Measurements from ENCODE around the gene RUFY3. TPM values are rescaled to one million over a fixed set of nuclear protein-coding genes. Genes with fewer than 3 reads are reported as not detected.

Gene RUFY3
- polyA plus RNA-seq, 3 donors: 11.1 to 37.3 (median 12.5) TPM

DNA sequence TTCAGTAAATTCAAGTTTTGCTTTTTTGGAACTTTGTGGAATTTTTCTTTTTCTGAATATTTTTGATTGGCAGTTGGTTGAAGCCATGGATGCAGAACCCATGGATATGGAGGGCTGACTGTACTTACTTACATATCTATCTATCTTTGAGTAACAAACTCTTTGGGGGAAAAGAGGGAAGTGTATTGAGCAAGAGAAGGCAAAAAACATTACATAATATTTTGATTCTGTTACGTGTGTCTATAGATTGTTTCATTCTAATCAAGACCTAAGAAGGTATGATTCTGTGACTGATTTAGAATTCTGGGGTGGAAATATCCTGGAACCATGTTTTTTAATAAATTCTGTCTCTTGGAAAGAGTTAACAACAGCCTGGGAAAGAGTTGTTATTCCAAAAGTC is 86.4 kb downstream of the RUFY3 start:
- Histone ChIP-seq H3K79me2 (ENCODE audit: insufficient read depth, low read length) (no peaks in the 10 kb centered on the region), H3K4me2 (replicated peaks; ENCODE audit: extremely low read depth, low read length, poor library complexity, severe bottlenecking) (no peak overlapping the region), H2AFZ (ENCODE audit: insufficient read depth, low read depth, low read length, poor library complexity, severe bottlenecking) (no peak overlapping the region), H3K27me3 (ENCODE audit: control insufficient read depth in 2 of 2, insufficient read depth in 2 of 2, low read length in 2 of 2) (no peaks in the 10 kb centered on the region), H3K9me3 (replicated peaks in 1 of 2; ENCODE audit: control insufficient read depth in 1 of 2, insufficient read depth in 1 of 2, low read length in 2 of 2) (no peaks in the 10 kb centered on the region), H3K36me3 (replicated peaks in 1 of 2; ENCODE audit: control insufficient read depth in 1 of 2, insufficient read depth in 2 of 2, low read length in 2 of 2) (peaks cover 2 to 11% of the 10 kb centered on the region in 2 donors), H3K9ac (ENCODE audit: insufficient read depth, low read length, poor library complexity, severe bottlenecking) (no peak overlapping the region), H3K4me3 (replicated peaks in 1 of 3; ENCODE audit: low read depth in 2 of 3, low read length in 3 of 3) (no peak overlapping the region), H4K20me1 (ENCODE audit: insufficient read depth, low read length) (no peaks in the 10 kb centered on the region), H3K4me1 (ENCODE audit: control insufficient read depth in 1 of 2, insufficient read depth in 2 of 2, low read length in 2 of 2) (peaks cover 5 to 9% of the 10 kb centered on the region in 2 donors), H3K27ac (ENCODE audit: low read depth in 1 of 2, low read length in 2 of 2) (no peak overlapping the region)
- Mint-ChIP-seq H3K9me3 (no peaks in the 10 kb centered on the region), H3K4me1 (peaks cover 8% of the 10 kb centered on the region), H3K36me3 (peaks cover 9 to 13% of the 10 kb centered on the region in 2 donors), H3K4me3 (peak overlapping the region in 1 of 2 donors; percentile 39), H3K27ac (no peak overlapping the region), H3K27me3 (ENCODE audit: low read depth in 3 of 3) (no peaks in the 10 kb centered on the region)
- WGBS (ENCODE audit: insufficient coverage): no CpG with 5 or more reads among the region's 1 CpG
- peak in 2 of 3 donors; percentile 26 to 49 for DNase-seq
- intact Hi-C loops (cut with micrococcal nuclease): no loop called here
- TF ChIP-seq, protein P1, sequence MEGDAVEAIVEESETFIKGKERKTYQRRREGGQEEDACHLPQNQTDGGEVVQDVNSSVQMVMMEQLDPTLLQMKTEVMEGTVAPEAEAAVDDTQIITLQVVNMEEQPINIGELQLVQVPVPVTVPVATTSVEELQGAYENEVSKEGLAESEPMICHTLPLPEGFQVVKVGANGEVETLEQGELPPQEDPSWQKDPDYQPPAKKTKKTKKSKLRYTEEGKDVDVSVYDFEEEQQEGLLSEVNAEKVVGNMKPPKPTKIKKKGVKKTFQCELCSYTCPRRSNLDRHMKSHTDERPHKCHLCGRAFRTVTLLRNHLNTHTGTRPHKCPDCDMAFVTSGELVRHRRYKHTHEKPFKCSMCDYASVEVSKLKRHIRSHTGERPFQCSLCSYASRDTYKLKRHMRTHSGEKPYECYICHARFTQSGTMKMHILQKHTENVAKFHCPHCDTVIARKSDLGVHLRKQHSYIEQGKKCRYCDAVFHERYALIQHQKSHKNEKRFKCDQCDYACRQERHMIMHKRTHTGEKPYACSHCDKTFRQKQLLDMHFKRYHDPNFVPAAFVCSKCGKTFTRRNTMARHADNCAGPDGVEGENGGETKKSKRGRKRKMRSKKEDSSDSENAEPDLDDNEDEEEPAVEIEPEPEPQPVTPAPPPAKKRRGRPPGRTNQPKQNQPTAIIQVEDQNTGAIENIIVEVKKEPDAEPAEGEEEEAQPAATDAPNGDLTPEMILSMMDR (IDR thresholded peaks at IDR 0.05): no peak

DNA sequence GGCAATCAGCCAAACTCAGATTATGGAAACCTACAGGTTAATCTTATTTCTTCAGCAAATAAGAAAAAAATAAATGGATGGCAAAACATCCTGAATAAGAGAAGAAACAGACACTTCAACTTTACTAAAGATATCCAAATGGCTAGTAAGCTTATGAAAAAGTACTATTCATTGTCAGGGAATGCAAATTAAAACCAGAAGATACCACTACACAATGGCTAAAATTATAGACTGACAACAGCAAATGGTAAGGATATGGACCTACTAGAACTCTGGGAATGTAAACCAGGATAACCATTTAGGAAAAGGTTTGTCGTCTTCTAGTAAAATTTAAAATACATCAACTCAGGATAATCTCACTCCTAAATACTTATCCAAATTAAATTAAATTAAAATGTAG is 93.6 kb downstream of the RUFY3 start:
- peaks cover 16% of the 10 kb centered on the region for H3K4me1 Mint-ChIP-seq
- H4K20me1 ChIP-seq (ENCODE audit: insufficient read depth, low read length): peaks cover 5% of the 10 kb centered on the region
- no peak overlapping the region for H2AFZ ChIP-seq (ENCODE audit: insufficient read depth, low read depth, low read length, poor library complexity, severe bottlenecking)
- H3K27me3 Mint-ChIP-seq (ENCODE audit: low read depth in 3 of 3): no peaks in the 10 kb centered on the region
- H3K36me3 Mint-ChIP-seq: peaks cover 20 to 29% of the 10 kb centered on the region in 2 donors
- H3K9me3 Mint-ChIP-seq: peaks cover 0 to 1% (median 0%) of the 10 kb centered on the region in 7 donors
- H3K4me3 Mint-ChIP-seq: no peak overlapping the region
- H3K79me2 ChIP-seq (ENCODE audit: insufficient read depth, low read length): no peaks in the 10 kb centered on the region
- H3K36me3 ChIP-seq (replicated peaks in 1 of 2; ENCODE audit: control insufficient read depth in 1 of 2, insufficient read depth in 2 of 2, low read length in 2 of 2): peaks cover 15 to 21% of the 10 kb centered on the region in 2 donors
- no peaks in the 10 kb centered on the region for H3K9me3 ChIP-seq (replicated peaks in 1 of 2; ENCODE audit: control insufficient read depth in 1 of 2, insufficient read depth in 1 of 2, low read length in 2 of 2)
- DNase-seq: no peak
- TF ChIP-seq, protein P1 (IDR thresholded peaks at IDR 0.05): no peak
- H3K9ac ChIP-seq (ENCODE audit: insufficient read depth, low read length, poor library complexity, severe bottlenecking): no peak overlapping the region
- H3K27ac Mint-ChIP-seq: no peak overlapping the region
- H3K27me3 ChIP-seq (ENCODE audit: control insufficient read depth in 2 of 2, insufficient read depth in 2 of 2, low read length in 2 of 2): no peaks in the 10 kb centered on the region
- no peak overlapping the region for H3K27ac ChIP-seq (ENCODE audit: low read depth in 1 of 2, low read length in 2 of 2)
- intact Hi-C loops (cut with micrococcal nuclease): no loop called here
- no peak overlapping the region for H3K4me2 ChIP-seq (replicated peaks; ENCODE audit: extremely low read depth, low read length, poor library complexity, severe bottlenecking)
- H3K4me3 ChIP-seq (replicated peaks in 1 of 3; ENCODE audit: low read depth in 2 of 3, low read length in 3 of 3): no peak overlapping the region
- WGBS (ENCODE audit: insufficient coverage): no CpG with 5 or more reads among the region's 1 CpG
- H3K4me1 ChIP-seq (ENCODE audit: control insufficient read depth in 1 of 2, insufficient read depth in 2 of 2, low read length in 2 of 2): peaks cover 0 to 5% of the 10 kb centered on the region in 2 donors

Measured in CD14-positive monocyte (primary cell).